HepG2 (cell line): ENCODE measurements around the gene CCNL1. TPM values are rescaled to one million over a fixed set of nuclear protein-coding genes. Genes with fewer than 3 reads are reported as not detected.
A peak's percentile ranks its signal among the peaks of the same experiment; 100 is the strongest.

Experiments
- ADNP ChIP-seq: sonication (generic); formaldehyde crosslinking; IDR thresholded peaks from 2 replicates; pipeline ENCODE4 v1.4.0; 2020; ENCODE audit warnings: missing genetic modification reagents
- ATRX ChIP-seq: sonication (generic); formaldehyde crosslinking; IDR thresholded peaks from 2 replicates; pipeline ENCODE4 v1.4.0; 2020; ENCODE audit warnings: missing genetic modification reagents, borderline replicate concordance
- RXRA ChIP-seq: sonication (generic); formaldehyde crosslinking; IDR thresholded peaks from 2 replicates; pipeline ENCODE4 v1.5.1; 2020; ENCODE audit warnings: missing genetic modification reagents
- SIN3B ChIP-seq: fragments of 150-350 bp; IDR thresholded peaks from 2 replicates; pipeline ENCODE4 v1.6.1; 2014; ENCODE audit warnings: low read length
- YEATS4 ChIP-seq: sonication (generic); formaldehyde crosslinking; IDR thresholded peaks from 2 replicates; pipeline ENCODE4 v1.4.0; 2020; ENCODE audit warnings: missing genetic modification reagents, borderline replicate concordance
- ZNF24 ChIP-seq: fragments of 450-650 bp; IDR thresholded peaks from 2 replicates; pipeline ENCODE4 v1.6.1; 2017; ENCODE audit warnings: antibody characterized with exemption, mild to moderate bottlenecking
- ZNF251 ChIP-seq: sonication (generic); formaldehyde crosslinking; IDR thresholded peaks from 2 replicates; pipeline ENCODE4 v1.9.0; 2021; ENCODE audit warnings: mild to moderate bottlenecking, missing genetic modification reagents
- ZNF296 ChIP-seq: sonication (generic); formaldehyde crosslinking; conservative IDR thresholded peaks from 2 replicates; pipeline ENCODE4 v1.5.0; 2020; ENCODE audit warnings: mild to moderate bottlenecking, missing genetic modification reagents
- ZNF318 ChIP-seq: sonication (generic); formaldehyde crosslinking; IDR thresholded peaks from 2 replicates; pipeline ENCODE4 v1.4.0; 2020; ENCODE audit warnings: mild to moderate bottlenecking, missing genetic modification reagents
- ZNF441 ChIP-seq: sonication (generic); formaldehyde crosslinking; IDR thresholded peaks from 2 replicates; pipeline ENCODE4 v1.7.0; 2021; ENCODE audit warnings: missing genetic modification reagents, borderline replicate concordance
- ZNF841 ChIP-seq: sonication (generic); formaldehyde crosslinking; IDR thresholded peaks from 2 replicates; pipeline ENCODE4 v1.8.1; 2023; ENCODE audit warnings: missing genetic modification reagents, borderline replicate concordance
- ZNF850 ChIP-seq: sonication (generic); formaldehyde crosslinking; conservative IDR thresholded peaks from 2 replicates; pipeline ENCODE4 v1.9.0; 2021; ENCODE audit warnings: mild to moderate bottlenecking, missing genetic modification reagents
- polyA plus RNA-seq, 8 experiments: library from polyadenylated mRNA; depleted of rRNA in 3 of 8; stranded (reverse) in 7 of 8; unstranded in 1 of 8; fragments of >200 nt; fragmentation: Illumina TruSeq in 4 of 8; extraction: Trizol in 4 of 8; gene quantifications; 2 replicates each; pipeline versions ENCODE4 v1.2.1 to v1.2.3, GENCODE V29; 2011 to 2016; ENCODE audit warnings: low read depth in 4 of 8, missing spikeins in 1 of 8, mixed read lengths in 1 of 8; ENCODE audit not compliant: insufficient read depth in 1 of 8
- total RNA-seq, 5 experiments: library from RNA; depleted of rRNA; stranded (reverse); fragments of >200 nt; fragmentation: Illumina TruSeq; extraction: Trizol; gene quantifications; 2 replicates each; pipeline ENCODE4 v1.2.3, GENCODE V29; 2016; ENCODE audit warnings: low read depth in 1 of 5
- TF ChIP-seq, protein P1 (sequence below): sonication (generic); formaldehyde crosslinking; IDR thresholded peaks from 2 replicates; pipeline ENCODE4 v1.8.0; 2022; ENCODE audit warnings: mild to moderate bottlenecking, missing genetic modification reagents, borderline replicate concordance
- TF ChIP-seq, protein P2 (sequence below): sonication (generic); formaldehyde crosslinking; IDR thresholded peaks from 2 replicates; pipeline ENCODE4 v1.4.0; 2020; ENCODE audit warnings: missing genetic modification reagents, mild to moderate bottlenecking, borderline replicate concordance
- TF ChIP-seq, protein P3 (sequence below): IDR thresholded peaks from 2 replicates; pipeline ENCODE4 v1.6.1; 2018; ENCODE audit warnings: missing genetic modification reagents, mild to moderate bottlenecking, missing compliant biosample characterization

Gene CCNL1
- total and polyA plus RNA-seq, 2 of the 13 experiments (the other 11 are each of a cell fraction or from before 2014, with no cell fraction given): 151 to 303 TPM

GRCh38 chr3:157174649-157175498 lies 14.9 kb upstream of the CCNL1 start (continued):
- TF ChIP-seq, protein P1, sequence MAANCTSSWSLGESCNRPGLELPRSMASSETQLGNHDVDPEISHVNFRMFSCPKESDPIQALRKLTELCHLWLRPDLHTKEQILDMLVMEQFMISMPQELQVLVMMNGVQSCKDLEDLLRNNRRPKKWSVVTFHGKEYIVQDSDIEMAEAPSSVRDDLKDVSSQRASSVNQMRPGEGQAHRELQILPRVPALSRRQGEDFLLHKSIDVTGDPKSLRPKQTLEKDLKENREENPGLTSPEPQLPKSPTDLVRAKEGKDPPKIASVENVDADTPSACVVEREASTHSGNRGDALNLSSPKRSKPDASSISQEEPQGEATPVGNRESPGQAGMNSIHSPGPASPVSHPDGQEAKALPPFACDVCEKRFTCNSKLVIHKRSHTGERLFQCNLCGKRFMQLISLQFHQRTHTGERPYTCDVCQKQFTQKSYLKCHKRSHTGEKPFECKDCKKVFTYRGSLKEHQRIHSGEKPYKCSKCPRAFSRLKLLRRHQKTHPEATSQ (CRISPR knock-in tag): peak; percentile 93
- TF ChIP-seq ATRX (CRISPR knock-in tag) (no peak), SIN3B (no peak; the same call in 1 of the 2 replicates), ADNP (CRISPR knock-in tag) (no peak), ZNF318 (CRISPR knock-in tag) (peak; percentile 95), YEATS4 (CRISPR knock-in tag) (peak; percentile 96), ZNF251 (CRISPR knock-in tag) (no peak), ZNF296 (CRISPR knock-in tag) (0 out of 2 replicates have a peak, but pooled peaks have one; percentile 61), ZNF24 (no peak; the same call in 1 of the 2 replicates), ZNF441 (CRISPR knock-in tag) (no peak; the same call in 1 of the 2 replicates), ZNF850 (CRISPR knock-in tag) (no peak), RXRA (peak; percentile 84; the same call in 1 of the 2 replicates), ZNF841 (CRISPR knock-in tag) (no peak; the same call in 1 of the 2 replicates)
- TF ChIP-seq, protein P2, sequence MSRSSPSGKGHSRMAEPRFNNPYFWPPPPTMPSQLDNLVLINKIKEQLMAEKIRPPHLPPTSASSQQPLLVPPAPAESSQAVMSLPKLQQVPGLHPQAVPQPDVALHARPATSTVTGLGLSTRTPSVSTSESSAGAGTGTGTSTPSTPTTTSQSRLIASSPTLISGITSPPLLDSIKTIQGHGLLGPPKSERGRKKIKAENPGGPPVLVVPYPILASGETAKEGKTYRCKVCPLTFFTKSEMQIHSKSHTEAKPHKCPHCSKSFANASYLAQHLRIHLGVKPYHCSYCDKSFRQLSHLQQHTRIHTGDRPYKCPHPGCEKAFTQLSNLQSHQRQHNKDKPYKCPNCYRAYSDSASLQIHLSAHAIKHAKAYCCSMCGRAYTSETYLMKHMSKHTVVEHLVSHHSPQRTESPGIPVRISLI (CRISPR knock-in tag): peak; percentile 55; the same call in 1 of the 2 replicates
- TF ChIP-seq, protein P3, sequence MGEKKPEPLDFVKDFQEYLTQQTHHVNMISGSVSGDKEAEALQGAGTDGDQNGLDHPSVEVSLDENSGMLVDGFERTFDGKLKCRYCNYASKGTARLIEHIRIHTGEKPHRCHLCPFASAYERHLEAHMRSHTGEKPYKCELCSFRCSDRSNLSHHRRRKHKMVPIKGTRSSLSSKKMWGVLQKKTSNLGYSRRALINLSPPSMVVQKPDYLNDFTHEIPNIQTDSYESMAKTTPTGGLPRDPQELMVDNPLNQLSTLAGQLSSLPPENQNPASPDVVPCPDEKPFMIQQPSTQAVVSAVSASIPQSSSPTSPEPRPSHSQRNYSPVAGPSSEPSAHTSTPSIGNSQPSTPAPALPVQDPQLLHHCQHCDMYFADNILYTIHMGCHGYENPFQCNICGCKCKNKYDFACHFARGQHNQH (CRISPR knock-in tag): peak; percentile 98
